Measurements from ENCODE around the gene CCDC158.

DNA sequence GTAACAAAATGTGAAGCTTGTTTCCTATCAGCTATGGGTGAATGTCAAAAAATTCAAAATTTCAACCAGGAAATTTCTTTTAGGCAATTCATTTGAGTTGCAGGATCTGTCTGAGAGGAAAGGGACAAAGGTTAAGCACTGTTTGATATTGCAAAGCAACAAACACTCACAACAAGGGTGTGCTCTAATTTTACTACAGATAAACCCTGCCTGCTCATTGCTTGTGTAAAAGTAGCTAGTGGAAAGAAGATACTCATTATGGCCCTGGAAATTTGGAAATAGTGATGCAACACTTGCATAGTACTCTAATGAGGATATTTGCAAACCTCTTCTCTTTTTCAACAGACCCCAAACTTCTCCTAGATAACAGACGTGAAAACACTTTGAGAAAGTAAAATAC, 142.4 kb downstream of the CCDC158 start:
- TF ChIP-seq, protein P1, sequence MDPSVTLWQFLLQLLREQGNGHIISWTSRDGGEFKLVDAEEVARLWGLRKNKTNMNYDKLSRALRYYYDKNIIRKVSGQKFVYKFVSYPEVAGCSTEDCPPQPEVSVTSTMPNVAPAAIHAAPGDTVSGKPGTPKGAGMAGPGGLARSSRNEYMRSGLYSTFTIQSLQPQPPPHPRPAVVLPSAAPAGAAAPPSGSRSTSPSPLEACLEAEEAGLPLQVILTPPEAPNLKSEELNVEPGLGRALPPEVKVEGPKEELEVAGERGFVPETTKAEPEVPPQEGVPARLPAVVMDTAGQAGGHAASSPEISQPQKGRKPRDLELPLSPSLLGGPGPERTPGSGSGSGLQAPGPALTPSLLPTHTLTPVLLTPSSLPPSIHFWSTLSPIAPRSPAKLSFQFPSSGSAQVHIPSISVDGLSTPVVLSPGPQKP (IDR thresholded peaks at IDR 0.05; ENCODE audit: borderline replicate concordance, low read depth, low read length) = no peak
- no peak for TF ChIP-seq FOS (IDR thresholded peaks at IDR 0.05; ENCODE audit: low read depth, low read length)
